BJ (cell line): Measurements from ENCODE around the gene MYO10. TPM values are rescaled to one million over a fixed set of nuclear protein-coding genes. Genes with fewer than 3 reads are reported as not detected.

Experiments
- CTCF ChIA-PET: fragments of 350-600 bp; formaldehyde crosslinking; extraction: SDS; loops from one replicate; lab custom pipeline; 2021; ENCODE audit warnings: antibody characterized with exemption, inconsistent platforms; lab: Yijun Ruan, JAX
- POLR2A ChIA-PET: fragments of 300-600 bp; sonication (Branson Sonifier 250); formaldehyde crosslinking; extraction: SDS; loops from one replicate; lab custom pipeline; 2021; ENCODE audit warnings: antibody characterized with exemption; lab: Charles Lee
- DNase-seq: peaks from one replicate; pipeline ENCODE4 v3.0.0-alpha.2; 2011; ENCODE audit warnings: low read depth
- H3K27me3 ChIP-seq: 2 replicates; pipeline ENCODE4 v1.6.0; 2011; ENCODE audit warnings: low read length; ENCODE audit not compliant: control insufficient read depth, insufficient read depth
- H3K36me3 ChIP-seq: 2 replicates; pipeline ENCODE4 v1.5.1; 2011; ENCODE audit warnings: low read length; ENCODE audit not compliant: control insufficient read depth, insufficient read depth
- H3K4me3 ChIP-seq: 2 replicates; pipeline ENCODE4 v1.5.1; 2011; ENCODE audit warnings: low read depth, mild to moderate bottlenecking, control low read depth, low read length
- polyA plus RNA-seq: library from polyadenylated mRNA; depleted of rRNA; stranded (reverse); fragments of >200 nt; gene quantifications from 2 replicates; pipeline ENCODE4 v1.2.3, GENCODE V29; 2011
- TF ChIP-seq, protein P1 (sequence below): IDR thresholded peaks from 2 replicates; pipeline ENCODE4 v1.5.1; 2011; ENCODE audit warnings: low read depth, mild to moderate bottlenecking, control low read depth, inconsistent platforms, low read length, moderate library complexity; ENCODE audit not compliant: insufficient read depth

MYO10 gene
- polyA plus RNA-seq, 1 experiment = 17.1 TPM

DNA sequence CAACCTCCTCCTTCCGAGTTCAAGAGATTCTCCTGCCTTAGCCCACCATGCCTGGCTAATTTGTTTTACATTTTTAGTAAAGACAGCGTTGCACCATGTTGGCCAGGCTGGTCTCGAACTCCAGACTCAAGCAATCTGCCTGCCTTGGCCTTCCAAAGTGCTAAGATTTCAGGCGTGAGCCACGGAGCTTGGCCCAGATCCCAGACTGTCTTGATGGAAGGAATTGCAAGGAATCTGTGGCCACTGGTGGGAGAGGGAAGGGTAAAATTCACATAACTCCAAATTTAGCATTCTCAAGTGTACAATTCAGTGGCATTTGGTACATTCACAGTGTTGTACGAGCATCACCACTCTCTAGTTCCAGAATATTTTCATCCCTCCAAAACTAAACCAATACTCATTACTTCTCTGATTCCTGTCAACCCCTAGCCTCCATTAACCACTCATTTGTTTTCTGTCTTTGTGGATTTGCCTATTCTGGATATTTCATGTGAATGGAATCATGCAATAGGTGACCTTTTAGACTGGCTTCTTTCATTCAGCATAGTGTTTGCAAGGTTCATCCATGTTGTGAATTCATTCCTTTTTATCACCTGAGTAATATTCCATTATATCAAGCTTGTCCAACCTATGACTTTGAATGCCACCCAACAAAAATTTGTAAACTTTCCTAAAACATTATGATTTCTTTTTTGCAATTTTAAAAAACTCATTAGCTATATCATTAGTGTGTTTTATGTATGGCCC is 8.9 kb upstream of the MYO10 start:
- Histone ChIP-seq H3K36me3 (no peaks in the 10 kb centered on the region), H3K27me3 (no peaks in the 10 kb centered on the region), H3K4me3 (no peak overlapping the region)
- POLR2A ChIA-PET = no interaction called here
- TF ChIP-seq, protein P1, sequence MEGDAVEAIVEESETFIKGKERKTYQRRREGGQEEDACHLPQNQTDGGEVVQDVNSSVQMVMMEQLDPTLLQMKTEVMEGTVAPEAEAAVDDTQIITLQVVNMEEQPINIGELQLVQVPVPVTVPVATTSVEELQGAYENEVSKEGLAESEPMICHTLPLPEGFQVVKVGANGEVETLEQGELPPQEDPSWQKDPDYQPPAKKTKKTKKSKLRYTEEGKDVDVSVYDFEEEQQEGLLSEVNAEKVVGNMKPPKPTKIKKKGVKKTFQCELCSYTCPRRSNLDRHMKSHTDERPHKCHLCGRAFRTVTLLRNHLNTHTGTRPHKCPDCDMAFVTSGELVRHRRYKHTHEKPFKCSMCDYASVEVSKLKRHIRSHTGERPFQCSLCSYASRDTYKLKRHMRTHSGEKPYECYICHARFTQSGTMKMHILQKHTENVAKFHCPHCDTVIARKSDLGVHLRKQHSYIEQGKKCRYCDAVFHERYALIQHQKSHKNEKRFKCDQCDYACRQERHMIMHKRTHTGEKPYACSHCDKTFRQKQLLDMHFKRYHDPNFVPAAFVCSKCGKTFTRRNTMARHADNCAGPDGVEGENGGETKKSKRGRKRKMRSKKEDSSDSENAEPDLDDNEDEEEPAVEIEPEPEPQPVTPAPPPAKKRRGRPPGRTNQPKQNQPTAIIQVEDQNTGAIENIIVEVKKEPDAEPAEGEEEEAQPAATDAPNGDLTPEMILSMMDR = no peak
- no peak for DNase-seq
- CTCF ChIA-PET = no interaction called here

DNA sequence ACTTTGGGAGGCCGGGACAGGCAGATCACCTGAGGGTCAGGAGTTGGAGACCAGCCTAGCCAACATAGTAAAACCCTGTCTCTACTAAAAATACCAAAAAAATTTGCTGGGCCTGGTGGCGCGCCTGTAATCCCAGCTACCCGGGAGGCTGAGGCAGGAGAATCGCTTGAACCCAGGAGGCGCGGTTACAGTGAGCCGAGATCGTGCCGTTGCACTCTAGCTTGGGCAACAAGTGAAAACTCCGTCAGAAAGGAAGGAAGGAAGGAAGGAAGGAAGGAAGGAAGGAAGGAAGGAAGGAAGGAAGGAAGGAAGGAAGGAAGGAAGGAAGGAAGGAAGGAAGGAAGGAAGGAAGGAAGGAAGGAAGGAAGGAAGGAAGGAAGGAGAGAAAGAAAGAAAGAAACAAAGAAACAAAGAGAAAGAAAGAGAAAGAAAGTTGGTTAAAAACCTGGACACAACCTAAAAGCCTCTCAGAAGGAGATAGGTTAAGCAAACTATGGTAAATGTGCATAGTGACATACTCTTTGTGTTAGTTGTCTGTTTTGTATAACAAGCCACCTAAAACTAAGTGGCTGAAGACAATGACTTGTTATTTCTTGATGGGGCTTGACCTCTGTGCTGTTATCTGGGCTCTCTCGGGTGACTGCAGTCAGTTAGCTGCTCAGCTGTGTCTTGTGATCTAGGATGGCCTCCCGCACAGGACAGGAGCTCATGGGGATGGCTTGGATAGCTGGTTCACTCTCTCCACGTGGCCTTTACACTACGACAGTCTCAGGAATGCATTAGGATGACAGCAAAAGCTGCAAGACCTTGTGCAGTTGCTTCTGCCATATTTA is 8.0 kb upstream of the MYO10 start:
- ChIA-PET CTCF (no interaction called here), POLR2A (no interaction called here)
- no peak for DNase-seq
- Histone ChIP-seq H3K36me3 (no peaks in the 10 kb centered on the region), H3K4me3 (no peak overlapping the region), H3K27me3 (no peaks in the 10 kb centered on the region)
- TF ChIP-seq, protein P1 = no peak

DNA sequence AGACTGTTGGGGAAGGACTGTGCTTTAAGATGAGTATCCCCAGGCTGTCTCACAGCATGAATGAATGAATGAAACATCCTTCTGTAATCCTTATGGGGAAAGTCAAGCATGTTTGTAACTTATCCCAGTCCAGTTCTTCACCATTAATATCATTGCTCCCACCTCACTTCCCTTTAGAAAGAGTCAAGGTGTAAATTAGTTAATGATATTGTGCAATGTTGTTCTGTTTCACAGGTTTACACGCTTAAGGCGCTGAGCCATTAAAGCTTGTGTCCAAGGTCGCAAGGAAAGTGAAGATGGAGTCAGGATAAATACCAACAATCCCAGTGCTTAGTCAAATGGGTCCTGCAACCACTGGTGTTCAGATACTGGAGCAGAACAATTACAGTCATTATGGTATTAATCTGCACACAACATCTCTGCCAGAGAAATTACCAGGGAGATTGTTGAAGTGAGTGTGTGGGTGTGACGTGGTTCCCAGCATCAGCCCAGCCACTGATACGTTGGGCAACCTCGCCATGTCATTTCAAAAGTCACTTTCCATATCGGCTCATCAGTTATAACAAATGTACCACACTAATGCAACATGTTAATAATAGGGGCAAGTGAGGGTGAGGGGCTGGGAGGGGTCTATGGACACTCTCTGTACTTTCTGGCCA is 1.5 kb upstream of the MYO10 start:
- H3K27me3 ChIP-seq = no peaks in the 10 kb centered on the region
- H3K36me3 ChIP-seq = no peaks in the 10 kb centered on the region
- ChIA-PET CTCF (interaction anchor here (1.0 to 3.7 kb wide), 4 partner anchors 10 to 252 kb away, joined by 3 to 20 read pairs (median 5); no protein-coding TSS in a partner anchor), POLR2A (no interaction called here)
- no peak overlapping the region for H3K4me3 ChIP-seq
- TF ChIP-seq, protein P1 = no peak
- no peak for DNase-seq

DNA sequence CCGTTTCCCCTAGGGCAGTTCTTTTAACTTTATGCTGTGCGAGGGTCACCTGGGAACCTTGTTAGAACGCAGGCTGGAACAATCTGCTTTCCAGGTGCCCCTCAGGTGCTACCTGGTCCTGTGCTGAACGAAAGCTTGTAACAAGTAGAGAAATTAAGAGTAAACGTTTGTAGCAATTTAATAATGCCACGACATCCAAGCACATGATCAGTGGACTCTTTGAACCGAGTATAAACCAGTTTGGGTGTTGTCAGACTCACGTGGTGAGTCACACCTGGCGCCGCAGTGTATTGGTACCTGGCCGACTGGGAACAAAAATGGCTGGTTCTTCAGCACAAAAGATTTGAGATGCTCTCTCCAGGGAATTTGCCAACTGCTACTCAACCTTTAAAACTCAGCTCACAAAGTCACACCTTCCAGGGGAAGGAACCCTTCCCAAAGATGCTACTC is 926 bp upstream of the MYO10 start:
- CTCF ChIA-PET = interaction anchor here (1.0 to 3.7 kb wide), 5 partner anchors 11 to 253 kb away, joined by 3 to 20 read pairs (median 4); no protein-coding TSS in a partner anchor
- Histone ChIP-seq H3K36me3 (no peaks in the 10 kb centered on the region), H3K27me3 (no peaks in the 10 kb centered on the region), H3K4me3 (peak overlapping the region; percentile 97)
- TF ChIP-seq, protein P1 = no peak
- POLR2A ChIA-PET = no interaction called here
- no peak for DNase-seq
